Embryonic facial prominence (tissue), 1 donor: ENCODE results near the gene TTC12.

ENCODE experiments used
- DNase-seq: peaks from one replicate; pipeline ENCODE4 v3.0.0-alpha.2; 2016; ENCODE audit errors: extremely low spot score

Gene TTC12

DNA sequence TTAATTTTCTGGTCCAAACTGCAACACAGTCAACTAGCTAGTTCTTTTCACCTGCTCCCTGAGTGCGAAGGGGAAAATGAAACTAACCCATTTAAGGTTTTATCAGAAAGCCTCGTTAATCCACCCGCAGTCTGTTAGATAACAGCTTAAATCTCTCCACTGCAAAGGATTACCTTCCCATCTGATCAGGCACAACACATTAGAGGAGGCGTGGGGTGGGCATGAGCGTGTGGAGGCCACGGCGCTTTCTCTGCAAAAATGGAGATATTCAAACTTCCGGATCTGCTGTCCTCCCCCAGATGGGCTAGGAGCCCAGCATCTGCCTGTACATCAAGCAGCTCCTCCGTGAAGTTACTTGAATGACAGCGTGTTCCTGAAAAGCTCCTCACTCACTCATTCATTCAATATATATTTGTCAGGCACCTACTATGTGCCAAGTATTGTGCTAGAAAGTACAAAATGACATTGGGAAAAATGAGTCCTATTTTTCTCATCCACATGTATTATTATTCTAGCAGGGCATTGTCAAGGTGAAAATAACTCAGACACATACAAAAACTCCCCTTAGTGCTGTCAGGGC, 59.7 kb downstream of the TTC12 start:
- no peak for DNase-seq

DNA sequence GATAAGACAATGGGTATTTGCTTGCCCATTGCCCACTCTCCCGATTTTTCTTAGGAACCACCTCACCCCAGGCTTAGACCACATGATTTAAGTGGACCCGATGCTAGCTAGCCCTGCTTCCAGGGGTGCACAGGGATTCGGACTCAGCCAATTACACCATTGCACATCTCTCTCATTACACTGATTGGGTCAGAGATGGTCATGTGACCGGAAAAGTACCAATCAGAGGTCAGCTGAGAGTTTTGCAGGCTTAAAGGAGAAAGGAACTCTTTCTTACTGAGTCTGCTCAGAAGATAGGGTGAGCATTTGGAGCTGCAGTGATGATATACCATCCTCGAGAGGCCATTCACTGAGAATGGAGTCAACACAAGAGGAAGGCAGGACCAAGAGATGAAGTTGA, 61.0 kb downstream of the TTC12 start:
- DNase-seq, result no peak

DNA sequence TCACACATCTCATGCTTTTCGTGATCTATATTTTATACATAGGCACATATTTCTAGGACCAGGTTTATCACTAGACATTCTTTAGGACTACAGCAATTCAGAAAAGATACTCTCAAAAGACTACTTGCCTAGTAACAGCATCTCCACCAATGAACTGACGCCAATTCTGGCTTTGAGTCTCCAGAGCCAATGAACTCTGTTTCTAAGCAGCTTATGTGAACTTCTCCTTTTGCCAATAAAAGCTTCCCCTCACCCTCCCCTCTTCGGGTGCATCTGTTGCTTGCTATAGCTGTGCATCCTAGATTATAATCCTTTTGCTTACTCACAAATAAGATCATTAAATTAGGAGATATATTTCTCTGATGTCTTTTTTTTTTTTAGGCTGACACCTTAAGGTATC, 61.8 kb downstream of the TTC12 start:
- no peak for DNase-seq

- DNase-seq, result no peak
Observed at GRCh38 chr11:113377681-113378412, 63.5 kb downstream of the TTC12 start.

DNA sequence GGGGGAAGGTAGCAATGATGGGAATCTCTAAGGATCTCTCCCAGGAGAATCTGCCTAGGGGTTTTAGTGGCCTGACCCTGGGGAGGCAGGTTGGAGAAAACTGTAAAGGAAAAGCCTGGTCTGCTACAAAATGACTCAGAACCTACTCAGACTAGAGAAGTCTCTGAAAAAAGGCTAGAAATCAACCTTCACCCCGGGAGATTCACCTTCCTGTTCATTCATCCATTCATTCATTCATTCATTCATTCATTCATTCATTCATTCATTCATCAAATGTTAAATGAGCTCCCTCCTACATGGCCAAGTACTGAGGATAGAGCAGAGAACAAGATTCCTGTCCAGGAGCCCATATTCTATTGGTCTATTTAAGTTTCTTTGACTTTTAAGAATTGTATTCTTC, 64.3 kb downstream of the TTC12 start:
- no peak for DNase-seq

- DNase-seq, result no peak
Observed at GRCh38 chr11:113382121-113382520, 67.7 kb downstream of the TTC12 start.

DNA sequence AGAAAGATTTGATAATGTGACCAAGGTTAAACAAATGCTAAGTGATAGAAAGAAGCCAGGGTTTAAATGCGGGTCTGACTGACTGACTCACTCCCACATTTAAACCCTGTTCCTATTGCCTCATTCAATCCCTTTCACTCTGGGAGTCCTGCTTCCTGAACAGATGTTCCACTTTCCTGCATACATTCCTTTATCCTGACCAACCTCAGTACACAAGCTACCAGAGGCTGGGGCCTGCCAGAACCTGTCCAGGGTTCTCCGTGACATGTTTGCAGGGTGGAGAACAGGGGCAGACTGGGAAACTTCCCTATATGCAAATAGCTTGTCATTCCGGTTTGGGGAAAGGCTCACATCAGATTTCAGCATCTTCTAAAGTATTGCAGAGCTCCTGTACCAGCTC, 70.2 kb downstream of the TTC12 start:
- DNase-seq, result peak; percentile 42

DNA sequence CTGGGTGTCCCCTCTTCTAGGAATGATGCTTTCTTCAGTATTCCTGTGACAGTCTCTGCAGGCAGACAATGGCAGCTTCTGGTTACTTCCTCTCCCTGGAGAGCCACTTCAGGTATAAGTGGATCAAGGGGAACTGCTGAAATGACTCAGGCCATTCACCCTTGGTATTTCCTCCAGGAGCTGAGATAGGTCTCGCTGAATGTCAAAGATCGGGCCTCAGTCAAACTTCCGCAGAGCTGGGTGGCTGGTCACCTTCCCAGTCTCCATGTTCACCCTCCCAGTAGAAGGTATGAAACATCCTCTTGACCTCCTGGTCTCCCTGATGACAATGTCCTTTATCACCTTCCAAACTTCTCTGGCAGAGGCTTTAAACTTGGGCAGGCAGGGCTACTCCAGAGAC, 71.4 kb downstream of the TTC12 start:
- no peak for DNase-seq

DNA sequence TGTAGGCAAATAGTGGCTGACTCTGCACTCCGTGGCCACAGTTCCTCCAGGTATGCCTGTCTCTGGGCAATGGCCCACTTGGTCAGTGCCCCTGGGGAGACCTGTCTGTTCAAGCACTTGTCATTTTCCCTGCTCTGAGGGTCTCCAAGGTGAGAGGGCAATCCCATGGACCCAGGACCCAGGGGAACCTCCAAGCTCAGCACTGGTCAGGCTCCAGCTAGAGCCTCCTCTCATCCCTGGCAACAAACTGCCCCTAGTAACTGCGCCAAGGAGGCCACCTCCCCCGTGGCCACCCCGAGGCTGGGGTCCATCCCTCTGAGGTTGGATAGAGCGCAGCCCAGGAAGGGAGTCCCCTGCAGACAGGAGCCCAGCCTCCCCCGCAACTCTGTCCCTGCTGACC, 72.5 kb downstream of the TTC12 start:
- DNase-seq, result no peak

DNA sequence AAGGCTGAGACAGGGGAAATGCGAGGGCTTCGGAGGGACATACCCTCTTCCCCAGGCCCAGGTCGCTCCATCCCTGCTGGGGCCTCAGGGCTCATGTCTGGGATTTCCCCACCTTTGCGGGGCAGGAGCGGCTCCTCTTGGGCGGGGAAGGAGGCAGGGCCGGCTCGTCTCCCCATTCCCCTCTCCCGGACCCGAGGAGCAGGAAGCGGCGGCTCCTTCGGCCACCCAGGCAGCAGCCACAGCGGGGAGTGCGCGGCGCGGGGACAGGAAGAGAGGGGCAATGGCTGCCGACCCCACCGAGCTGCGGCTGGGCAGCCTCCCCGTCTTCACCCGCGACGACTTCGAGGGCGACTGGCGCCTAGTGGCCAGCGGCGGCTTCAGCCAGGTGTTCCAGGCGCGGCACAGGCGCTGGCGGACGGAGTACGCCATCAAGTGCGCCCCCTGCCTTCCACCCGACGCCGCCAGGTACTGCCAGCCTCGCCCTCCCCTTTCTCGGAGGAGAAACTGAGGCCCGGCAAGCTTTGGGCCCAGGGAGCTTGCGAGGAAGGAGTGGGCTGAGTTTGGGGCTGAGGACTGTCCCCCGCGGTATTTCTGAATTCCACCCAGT, 73.3 kb downstream of the TTC12 start, which contains the start of gene ANKK1:
TSS of gene ANKK1 (plus strand) at position 175 of the 607 bp plus-strand sequence. CDS start at position 281, 106 bp downstream.
- no peak for DNase-seq

DNA sequence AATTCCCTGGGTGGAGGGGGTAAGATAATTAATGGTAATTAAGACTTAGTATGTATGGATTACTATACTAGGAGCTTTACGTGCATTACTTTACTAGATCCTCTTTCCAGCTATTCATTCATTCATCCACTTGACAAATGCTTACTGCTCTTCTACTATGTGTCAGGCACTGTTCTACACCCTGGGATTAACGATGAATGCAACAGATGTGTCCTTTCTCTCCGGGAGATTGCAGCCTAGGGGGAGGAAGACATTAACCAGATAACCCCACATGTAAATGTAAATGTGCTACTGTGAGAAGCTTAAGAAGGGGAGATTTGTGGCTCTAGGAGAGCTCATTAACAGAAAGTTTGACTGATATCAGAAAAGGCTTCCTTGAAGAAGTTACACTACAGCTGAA, 74.9 kb downstream of the TTC12 start:
- no peak for DNase-seq

DNA sequence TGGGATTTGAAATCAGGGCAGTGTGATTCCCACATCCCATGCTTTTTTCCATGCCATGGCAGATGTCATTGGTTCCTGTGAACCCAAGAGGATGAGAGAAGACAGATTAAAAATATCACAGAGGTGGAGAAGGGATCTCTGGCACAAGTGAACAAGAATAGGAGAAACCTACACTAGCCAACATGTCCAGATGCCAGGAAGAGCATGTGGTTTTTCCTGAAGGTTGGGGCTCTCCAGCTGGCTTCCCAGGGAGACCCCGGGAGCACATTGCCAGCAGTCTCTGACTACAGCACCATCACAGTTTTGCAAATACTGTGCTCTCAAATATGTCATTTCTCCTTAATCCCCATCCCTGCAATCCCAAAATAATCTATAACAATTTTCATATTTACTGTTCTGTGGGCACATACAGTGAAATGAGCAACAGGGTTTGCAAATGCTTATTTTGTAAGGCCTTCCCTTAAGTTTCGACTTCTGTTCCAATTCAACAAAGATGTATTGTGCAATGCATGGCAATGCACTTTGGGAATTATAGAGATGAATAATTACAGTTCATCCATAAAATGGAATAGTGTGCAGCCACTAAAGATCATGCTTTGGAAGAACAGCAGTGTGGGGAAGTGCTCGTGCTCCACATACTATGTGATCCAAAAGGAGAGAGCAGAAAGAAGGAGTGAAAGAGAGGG, 78.0 kb downstream of the TTC12 start:
- no peak for DNase-seq

- no peak for DNase-seq
Observed at GRCh38 chr11:113393501-113393985, 79.2 kb downstream of the TTC12 start.

GRCh38 chr11:113394919-113395318, 80.5 kb downstream of the TTC12 start:
- no peak for DNase-seq

- no peak for DNase-seq
Observed at GRCh38 chr11:113395782-113396336, 81.5 kb downstream of the TTC12 start.

GRCh38 chr11:113396690-113397089, 82.3 kb downstream of the TTC12 start:
- no peak for DNase-seq

DNA sequence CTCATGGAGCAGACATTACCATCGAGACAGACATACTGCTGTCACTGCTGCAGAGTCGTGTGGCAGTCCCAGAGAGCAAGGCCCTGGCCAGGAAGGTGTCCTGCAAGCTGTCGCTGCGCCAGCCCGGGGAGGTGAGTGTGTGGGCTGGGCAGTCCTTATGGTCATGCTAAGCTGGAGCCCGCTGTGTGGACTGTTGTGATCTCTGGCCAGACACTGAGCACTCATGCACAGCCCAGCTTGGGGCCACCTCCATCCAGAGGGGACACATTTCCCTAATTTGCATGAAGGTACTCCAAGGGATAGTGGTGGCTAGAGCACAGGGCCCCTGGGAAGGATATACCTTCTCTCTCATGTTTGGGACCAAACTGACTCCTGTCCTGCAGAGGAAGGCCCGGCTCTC, 82.8 kb downstream of the TTC12 start:
- DNase-seq, result no peak

GRCh38 chr11:113397821-113398220, 83.4 kb downstream of the TTC12 start:
- DNase-seq, result no peak

DNA sequence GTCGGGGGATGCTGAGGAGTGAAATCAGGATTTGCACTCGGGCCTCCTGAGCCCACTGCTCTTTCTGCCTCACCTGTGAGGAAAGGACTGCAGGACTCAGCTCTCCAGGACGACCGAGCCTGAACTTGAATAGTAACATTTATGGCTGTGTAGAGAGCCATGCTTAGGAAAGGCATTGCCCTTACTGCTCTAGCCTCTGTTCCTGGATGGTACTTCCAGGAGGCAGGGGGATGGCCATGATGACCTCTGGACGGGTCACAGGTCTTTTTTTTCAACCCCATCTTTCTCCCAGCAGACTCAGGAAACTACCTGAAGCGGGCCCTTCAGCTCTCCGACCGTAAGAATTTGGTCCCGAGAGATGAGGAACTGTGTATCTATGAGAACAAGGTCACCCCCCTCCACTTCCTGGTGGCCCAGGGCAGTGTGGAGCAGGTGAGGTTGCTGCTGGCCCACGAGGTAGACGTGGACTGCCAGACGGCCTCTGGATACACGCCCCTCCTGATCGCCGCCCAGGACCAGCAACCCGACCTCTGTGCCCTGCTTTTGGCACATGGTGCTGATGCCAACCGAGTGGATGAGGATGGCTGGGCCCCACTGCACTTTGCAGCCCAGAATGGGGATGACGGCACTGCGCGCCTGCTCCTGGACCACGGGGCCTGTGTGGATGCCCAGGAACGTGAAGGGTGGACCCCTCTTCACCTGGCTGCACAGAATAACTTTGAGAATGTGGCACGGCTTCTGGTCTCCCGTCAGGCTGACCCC, 84.5 kb downstream of the TTC12 start:
- no peak for DNase-seq

DNA sequence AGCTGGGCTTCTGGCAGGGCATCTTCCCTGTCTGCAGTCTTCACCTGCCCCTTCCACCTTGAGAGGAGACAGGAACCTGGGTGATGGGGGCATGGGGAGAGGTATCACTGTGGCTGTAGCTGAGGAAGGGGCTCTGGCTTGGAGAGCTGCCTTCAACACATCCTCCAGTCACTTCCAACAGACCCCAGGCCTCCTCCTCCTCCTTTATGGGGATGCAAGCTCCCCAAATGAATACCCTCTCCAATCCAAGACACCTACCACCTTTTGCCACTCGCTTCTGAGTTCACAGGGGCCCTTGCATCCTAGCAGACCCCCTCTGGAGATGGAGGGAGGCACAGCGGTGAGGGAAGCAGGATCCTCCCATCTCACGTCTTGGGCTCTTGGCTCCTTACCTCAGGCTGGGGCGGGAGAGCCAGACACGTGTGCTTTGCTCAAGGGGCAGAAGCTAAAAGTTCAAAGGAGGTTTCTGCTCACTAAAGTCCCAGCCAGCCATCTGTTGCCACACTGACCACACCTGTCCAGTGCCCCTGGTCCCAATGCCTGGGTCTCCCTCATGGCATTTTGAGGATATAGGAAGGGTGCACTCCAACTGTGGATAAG, 86.3 kb downstream of the TTC12 start:
- no peak for DNase-seq

DNA sequence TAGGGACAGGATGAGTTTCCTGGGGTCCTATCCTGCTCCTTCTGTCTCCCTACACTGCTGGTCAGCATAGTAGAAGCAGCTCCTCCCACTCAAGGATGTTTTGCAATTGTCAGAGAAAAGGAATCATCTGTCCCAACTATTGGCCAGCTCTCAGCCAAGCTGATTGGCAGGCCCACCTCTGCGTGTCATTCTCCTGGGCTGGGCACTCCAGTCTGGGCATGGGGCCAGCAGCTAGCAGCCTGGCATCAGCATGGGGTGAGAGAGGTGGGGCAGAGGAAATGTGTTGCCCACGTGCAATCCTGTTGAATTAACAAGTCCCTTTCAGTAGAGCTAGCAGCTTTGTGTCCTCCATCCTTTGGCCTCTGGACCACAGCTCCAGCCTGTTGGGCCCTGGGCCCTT, 87.3 kb downstream of the TTC12 start:
- no peak for DNase-seq
